GM21737 (cell line): Measurements from ENCODE around the gene FOSL2.

ENCODE experiments used
- ATAC-seq: cut with Tn5 transposase; IDR thresholded peaks from one replicate; pipeline ENCODE4 v1.9.1; 2021; ENCODE audit warnings: mild to moderate bottlenecking, moderate library complexity; ENCODE audit not compliant: unreplicated experiment

The FOSL2 gene

DNA sequence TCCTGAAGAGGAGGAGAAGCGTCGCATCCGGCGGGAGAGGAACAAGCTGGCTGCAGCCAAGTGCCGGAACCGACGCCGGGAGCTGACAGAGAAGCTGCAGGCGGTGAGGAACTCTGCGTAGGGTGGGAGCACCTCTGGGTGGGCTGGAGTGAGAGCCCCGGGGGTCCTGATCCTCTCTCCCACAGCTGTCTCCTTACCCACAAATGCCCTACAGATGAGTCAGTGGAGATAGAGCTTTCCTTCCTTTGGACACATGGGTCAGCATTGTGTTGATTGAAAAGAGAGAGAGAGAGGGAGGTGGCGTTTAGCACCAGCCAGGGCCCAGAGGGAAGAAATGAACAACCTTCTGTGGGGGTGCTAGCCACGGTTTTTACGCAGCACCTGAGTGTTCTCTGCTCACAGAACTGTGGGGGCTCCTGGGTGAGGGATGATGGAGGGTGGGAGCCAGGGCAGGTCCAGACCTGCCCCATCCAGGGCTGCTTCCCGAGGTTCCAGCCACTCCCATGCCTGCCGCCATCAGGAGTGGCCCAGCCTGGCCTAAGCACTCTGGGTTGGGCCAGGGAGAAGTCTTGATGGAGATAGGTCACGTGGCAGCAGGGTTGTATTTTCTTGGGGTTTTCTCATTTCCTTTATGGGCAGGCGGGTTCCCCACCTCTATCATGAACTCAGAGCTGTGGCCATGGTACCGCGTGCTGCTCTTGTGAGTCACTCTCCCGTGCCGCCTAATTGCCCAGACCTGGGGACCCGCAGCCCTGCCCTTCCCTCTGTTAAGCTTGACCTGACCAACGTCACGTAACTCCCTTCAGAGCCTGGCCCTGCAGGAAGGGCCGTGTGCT, 16.3 kb downstream of the FOSL2 start:
- ATAC-seq = no peak

DNA sequence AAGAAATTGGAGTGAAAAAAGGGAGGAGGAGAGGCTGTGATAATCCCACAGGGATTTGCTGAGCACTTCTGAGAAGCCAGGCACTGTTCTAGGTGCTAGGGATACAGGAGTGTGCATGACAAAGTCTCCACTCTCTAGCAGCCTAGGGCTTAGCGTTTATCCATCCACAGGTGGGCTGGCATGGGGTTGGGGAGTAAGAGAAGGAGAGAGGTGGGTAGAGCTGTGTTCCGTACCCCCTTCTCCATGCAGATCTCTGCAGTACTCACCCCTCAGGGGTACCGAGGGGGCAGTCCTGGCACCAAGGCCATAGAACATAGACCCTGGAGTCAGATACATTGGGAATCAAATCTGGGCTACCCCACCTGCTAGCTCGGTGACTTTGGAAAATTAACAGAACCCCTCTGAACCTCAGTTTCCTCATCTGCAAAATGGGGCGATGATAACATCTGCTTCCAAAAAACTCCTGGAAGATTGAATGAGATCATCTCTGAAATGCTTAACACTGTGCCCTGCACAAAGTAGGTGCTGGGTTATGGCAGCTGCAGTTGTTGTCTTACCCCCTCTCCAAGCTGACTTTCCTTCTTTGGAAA, 18.6 kb downstream of the FOSL2 start:
- no peak for ATAC-seq

DNA sequence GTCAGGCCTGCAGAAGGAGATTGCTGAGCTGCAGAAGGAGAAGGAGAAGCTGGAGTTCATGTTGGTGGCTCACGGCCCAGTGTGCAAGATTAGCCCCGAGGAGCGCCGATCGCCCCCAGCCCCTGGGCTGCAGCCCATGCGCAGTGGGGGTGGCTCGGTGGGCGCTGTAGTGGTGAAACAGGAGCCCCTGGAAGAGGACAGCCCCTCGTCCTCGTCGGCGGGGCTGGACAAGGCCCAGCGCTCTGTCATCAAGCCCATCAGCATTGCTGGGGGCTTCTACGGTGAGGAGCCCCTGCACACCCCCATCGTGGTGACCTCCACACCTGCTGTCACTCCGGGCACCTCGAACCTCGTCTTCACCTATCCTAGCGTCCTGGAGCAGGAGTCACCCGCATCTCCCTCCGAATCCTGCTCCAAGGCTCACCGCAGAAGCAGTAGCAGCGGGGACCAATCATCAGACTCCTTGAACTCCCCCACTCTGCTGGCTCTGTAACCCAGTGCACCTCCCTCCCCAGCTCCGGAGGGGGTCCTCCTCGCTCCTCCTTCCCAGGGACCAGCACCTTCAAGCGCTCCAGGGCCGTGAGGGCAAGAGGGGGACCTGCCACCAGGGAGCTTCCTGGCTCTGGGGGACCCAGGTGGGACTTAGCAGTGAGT, 19.4 kb downstream of the FOSL2 start:
- ATAC-seq = no peak

DNA sequence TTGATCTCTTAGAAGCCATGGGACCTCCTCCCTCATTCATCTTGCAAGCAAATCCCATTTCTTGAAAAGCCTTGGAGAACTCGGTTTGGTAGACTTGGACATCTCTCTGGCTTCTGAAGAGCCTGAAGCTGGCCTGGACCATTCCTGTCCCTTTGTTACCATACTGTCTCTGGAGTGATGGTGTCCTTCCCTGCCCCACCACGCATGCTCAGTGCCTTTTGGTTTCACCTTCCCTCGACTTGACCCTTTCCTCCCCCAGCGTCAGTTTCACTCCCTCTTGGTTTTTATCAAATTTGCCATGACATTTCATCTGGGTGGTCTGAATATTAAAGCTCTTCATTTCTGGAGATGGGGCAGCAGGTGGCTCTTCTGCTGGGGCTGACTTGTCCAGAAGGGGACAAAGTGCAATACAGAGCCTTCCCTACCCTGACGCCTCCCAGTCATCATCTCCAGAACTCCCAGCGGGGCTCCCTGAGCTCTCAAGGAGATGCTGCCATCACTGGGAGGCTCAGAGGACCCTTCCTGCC, 20.0 kb downstream of the FOSL2 start:
- no peak for ATAC-seq

DNA sequence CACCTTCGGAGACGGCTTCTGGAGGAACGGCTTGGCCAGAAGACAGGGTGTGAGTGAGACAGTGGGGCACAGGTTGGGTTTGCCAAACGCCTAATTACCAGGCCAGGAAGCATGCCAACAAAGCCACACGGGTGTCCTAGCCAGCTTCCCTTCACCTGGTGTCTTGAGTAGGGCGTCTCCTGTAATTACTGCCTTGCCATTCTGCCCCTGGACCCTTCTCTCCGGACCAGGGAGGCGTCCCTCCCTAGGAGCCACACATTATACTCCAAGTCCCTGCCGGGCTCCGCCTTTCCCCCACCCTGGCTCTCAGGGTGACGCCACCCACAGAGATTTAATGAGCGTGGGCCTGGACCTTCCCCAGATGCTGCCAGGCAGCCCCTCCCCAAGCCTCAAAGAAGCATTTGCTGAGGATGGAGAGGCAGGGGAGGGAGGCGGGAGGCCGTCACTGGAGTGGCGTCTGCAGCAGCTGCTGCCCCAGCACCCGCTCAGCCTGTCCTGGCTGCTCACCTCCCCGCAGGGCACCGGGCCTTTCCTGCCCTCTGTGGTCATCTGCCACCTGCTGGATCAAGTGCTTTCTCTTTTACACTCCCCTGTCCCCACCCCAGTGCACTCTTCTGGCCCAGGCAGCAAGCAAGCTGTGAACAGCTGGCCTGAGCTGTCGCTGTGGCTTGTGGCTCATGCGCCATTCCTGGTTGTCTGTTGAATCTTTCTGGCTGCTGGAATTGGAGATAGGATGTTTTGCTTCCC, 20.7 kb downstream of the FOSL2 start:
- no peak for ATAC-seq

DNA sequence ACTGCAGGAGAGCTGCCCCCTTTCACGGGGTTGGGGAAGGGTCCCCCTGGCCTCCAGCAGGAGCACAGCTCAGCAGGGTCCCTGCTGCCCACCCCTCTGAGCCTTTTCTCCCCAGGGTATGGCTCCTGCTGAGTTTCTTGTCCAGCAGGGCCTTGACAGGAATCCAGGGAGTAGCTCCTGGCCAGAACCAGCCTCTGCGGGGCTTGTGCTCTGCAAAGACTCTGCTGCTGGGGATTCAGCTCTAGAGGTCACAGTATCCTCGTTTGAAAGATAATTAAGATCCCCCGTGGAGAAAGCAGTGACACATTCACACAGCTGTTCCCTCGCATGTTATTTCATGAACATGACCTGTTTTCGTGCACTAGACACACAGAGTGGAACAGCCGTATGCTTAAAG, 21.2 kb downstream of the FOSL2 start:
- no peak for ATAC-seq

DNA sequence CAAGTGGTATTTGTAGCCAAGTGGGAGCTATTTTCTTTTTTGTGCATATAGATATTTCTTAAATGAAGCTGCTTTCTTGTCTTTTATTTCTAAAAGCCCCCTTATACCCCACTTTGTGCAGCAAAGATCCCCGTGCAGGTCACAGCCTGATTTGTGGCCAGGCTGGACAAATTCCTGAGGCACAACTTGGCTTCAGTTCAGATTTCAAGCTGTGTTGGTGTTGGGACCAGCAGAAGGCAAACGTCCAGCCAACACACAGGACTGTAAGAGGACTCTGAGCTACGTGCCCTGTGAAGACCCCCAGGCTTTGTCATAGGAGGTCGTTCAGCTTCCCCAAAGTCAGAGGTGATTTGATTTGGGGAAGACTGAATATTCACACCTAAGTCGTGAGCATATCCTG, 21.9 kb downstream of the FOSL2 start:
- ATAC-seq = no peak

DNA sequence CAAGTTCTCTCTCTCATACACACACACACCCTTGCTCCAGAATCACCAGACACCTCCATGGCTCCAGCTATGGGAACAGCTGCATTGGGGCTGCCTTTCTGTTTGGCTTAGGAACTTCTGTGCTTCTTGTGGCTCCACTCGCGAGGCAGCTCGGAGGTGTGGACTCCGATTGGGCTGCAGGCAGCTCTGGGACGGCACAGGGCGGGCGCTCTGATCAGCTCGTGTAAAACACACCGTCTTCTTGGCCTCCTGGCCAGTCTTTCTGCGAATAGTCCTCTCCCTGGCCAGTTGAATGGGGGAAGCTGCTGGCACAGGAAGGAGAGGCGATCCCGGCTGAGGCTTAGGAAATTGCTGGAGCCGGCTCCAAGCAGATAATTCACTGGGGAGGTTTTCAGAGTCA, 22.4 kb downstream of the FOSL2 start:
- no peak for ATAC-seq

DNA sequence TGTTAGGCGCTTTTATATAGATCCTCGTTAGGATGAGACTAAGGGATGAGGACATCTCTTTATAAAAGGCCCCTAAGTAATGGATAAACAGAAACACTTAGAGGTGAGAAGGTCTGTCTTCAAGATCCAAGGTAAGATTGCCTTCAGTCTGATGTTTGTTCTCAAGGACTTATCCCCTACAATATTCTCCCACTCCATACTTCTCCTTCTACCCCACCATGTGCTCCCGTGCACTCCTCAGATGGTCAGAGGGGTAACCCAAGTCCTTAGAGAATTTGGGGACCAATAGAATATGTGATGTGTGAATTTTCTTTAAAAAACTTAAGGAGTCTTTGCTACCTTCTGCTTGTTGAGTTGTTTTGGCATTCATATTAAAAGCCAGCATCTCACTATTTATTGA, 23.1 kb downstream of the FOSL2 start:
- no peak for ATAC-seq

DNA sequence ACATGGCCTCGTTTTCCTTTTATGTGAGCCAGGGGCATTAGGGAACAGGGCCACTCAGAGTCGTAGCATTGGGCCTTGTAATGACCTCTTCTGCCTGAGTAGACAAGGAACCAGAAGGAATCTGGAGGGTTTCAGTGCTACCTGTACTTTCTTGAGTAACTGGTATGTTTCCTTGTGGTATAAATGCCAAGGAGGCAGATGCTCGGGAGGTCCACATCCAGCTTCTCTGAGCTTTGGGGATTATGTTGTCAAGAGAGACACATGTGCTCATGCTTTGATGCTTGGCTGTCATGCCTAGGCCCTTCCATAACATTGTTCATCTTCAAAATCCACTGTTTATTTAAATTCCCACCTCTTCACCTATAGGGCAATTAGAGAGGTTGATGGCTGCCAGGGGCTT, 26.3 kb downstream of the FOSL2 start:
- no peak for ATAC-seq

DNA sequence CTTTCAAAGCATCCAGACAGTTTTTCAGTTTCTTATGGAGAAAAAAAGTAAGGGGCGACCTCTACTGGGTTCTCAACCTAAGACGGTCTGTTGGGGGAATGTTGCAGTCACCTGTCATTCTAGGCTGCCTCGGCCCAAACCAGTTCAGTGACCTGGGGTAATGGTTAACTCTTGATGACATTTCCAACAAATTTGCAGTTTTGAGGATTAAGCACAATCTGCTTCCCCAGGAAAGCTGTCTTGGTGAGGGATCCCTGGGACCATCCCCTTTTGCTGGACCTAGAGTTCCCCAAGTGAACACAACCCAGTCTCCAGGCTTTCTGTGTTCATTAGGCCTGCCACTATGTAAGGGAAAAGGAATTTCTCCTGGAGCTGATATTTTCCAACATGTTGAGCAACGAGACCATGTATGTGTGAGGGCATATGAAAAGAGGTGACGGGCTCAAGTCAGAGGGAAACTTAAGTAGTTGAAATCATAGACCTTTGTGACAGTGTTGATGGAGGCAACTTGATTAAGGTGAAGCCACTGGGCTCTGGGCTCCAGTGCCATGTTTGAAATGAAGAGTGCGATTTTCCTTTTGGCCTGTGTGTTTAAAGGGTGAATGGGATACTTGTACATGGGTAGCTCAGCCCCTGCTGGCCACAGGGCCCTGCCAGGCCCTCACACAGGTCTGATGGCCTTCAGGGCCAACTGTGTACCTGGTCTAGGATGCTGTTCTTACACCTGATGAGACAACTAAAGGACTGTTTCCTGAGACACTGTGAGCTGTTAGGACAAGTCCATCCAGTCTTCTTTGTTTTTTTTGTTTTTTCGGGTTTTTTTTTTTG, 27.0 kb downstream of the FOSL2 start:
- no peak for ATAC-seq

DNA sequence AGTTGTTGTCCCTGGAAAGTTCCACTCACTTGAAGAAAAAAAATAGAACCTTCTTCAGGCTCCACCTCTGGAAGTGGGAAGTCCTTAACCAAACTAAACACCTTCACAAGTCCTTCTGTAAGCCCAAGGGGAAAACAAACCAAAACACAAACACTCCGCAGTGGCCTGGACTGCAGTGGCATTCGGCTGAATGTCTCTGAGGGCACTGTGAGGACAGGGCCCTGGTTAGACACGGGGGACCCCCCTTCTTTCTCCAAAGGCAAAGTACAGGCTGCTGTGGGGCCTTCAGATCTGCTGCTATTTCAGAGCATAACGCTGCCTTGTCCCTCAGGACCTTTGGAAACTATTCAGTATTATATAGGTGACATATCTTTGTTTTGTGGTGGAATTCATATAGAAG, 28.1 kb downstream of the FOSL2 start:
- ATAC-seq = no peak

DNA sequence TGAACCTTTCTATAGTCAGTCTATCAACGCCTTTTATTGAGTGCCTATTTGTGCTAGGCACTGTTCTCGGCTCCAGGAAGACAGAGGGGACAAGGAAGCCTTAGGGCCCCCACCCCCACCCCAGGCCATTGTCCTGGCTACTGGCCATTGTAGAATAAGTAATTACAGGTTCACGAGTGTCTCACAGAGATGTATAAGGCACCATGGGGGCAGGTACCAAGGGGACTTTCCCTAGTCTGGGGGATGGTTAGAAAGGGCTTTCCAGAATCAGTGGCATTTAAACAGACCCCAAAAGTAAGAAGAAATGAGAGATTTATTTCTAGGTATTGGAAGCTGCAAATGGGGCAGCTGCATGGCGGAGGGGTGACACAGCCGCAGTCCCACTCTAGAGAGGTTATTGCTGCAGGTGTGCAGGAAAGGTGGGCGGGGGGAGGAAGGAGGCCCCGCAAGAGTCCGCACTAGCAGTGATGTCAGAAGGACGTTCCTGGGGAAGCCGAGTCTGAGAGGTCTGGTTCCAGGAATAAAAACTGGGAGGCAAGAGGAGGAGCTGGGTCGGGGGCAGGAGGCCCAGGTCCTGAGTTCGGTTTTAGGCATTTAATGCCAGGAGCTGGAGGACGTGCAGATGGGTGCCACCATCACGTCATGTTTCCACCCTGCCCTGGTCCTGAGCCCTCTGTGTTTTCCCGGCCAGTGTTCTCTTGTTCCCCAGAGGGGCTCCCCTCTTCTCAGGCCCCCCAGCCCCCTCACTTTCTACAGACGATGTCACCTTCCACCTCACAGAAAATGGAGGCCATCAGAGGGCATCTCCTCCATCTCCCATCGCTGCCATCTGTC, 30.5 kb downstream of the FOSL2 start:
- ATAC-seq = no peak

DNA sequence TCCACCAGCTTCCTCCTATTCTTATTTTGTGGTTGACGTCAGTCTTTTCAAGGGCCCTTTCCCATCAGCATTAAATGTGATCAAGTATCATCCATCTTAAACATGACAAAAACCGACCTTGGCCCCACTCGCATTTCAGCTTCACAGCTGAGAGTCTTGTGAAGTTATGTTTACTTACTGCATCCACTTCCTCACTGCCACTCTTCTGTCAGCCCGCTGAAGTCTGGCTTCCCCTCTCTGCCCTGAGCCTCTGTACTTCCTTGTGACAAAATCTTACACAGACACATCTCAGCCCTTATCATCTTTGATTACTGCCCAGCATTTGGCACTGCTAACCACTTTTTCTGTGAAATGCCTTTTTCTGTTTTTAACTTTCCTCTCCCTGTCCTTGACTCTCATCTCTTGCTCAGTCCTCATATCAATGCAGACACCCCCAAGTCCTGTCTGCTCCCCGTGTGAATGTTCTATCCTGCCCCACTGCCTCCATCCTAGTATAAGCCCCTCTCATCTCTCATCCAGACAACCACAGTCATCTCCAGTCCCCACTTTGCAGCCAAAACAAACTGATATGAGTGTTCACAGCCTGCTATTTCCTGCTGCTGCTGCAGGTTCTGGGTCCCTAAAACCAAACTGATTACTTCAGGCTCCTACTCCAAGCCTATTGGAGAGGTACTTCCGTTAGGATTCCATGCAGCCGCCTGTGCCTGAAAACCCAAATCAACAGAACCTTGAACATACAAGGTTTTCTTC, 31.4 kb downstream of the FOSL2 start:
- ATAC-seq = no peak

DNA sequence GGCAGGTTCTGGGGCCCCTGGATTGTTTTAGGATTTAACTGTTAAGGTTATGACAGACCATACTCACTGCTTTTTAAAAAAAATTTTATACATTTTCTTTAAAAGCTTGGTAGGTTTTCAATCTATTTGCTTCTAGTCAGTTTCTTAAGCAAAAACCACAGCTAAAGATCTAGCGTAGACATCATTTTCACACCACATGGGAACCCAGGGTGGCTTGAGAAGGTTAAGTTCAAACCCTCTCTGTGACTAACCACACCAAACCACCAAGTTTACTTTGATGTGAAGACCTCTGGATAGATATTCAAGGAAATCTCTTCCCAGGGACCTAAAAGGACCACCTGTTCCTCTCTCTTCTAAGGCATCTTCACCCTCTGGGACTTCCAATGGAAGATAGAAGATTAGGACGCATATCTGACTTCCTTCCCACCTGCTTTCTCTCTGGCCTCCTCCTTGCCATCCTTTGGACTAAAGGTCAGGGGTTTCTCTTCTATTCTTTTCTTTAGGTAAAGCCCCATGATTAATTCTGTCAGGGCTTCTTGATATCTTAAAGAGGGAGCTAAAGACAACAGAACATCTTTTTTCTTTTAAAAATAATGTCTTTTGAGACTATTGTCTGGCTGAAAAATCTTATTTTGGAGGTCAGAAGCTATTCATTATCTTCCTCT, 32.3 kb downstream of the FOSL2 start:
- no peak for ATAC-seq

DNA sequence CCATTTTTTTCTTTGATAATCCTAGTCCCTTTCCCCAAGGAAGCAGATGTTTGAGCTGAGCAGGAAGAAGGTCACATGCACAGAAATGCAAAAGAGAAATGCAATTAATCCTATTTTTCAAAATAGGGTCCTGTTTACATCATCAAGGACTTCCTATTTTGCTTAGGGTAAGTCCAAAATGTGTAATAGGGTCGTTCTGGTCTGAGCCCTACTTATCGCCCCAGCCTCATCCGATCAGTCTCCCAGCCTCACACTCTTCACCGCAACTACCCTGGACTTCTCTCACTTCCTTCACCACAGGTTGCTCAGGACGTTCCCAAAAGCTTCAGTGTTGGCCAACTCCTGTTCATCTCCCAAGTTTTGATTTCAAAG, 32.8 kb downstream of the FOSL2 start:
- ATAC-seq = no peak

DNA sequence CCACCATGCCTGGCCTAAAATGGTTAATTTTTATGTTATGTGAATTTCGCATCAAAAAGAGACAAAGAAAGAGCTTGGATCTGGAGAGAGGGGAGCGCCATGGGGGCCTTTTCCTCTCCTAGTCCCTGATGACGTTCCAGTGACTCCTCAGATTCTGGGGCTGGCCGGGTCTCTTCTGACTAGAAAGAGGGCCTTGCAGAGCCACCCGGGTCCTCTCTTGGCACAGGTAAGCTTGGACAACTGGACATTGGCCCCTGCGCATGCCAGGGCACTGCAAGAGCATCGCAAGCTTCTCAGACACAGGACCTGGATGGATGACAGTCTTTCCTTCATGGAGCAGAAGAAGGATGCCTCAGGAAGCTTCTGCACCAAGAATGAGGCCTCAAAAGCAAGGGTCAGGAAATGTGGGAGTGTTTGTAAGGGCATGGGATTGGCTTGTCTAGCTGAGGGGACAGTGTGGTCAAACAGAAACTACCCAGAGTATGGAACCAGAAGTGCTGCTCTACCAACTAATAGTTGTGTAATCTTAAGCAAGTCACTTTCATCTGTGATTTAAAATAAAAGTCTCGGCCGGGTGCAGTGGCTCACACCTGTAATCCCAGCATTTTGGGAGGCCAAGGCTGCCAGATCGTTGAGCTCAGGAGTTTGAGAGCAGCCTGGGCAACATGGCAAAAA, 35.2 kb downstream of the FOSL2 start:
- ATAC-seq = no peak

DNA sequence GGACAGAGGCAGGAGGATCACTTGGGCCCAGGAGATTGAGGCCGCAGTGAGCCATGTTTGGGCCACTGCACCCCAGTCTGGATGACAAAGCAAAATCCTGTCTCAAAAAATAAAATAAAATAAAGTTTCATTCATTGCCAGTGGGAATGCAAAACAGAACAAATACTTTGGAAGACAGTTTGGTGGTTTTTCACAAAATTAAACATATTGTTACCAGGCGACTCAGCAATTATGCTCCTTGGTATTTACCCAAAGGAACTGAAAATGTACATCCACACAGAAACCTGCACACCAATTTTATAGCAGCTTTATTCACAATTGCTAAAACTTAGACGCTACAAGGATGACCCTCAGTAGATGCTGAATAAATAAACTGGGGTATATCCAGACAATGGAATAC, 35.8 kb downstream of the FOSL2 start:
- ATAC-seq = no peak
